GM13977 (cell line): ENCODE measurements around the gene PLA2G4D.
A peak's percentile ranks its signal among the peaks of the same experiment; 100 is the strongest.

Experiments used
- DNase-seq: peaks from one replicate; pipeline ENCODE4 v3.0.0; 2012; ENCODE audit warnings: low spot score
- CTCF ChIP-seq: IDR thresholded peaks from 2 replicates; pipeline ENCODE4 v1.5.1; 2012; ENCODE audit warnings: mild to moderate bottlenecking, control low read depth; ENCODE audit not compliant: insufficient read depth; ENCODE audit errors: extremely low read depth, missing control alignments
- in situ Hi-C: fragments of 300-500 bp; cut with MboI; formaldehyde crosslinking; loops from one replicate; pipeline ENCODE4 v1.12.0; 2022; ENCODE audit warnings: low sequenced_read_pairs, low pct_unique_long_range_greater_than_20kb, mixed read lengths, inconsistent platforms; ENCODE audit not compliant: unreplicated experiment

PLA2G4D gene

GRCh38 chr15:42036112-42036905 is 58.1 kb downstream of the PLA2G4D start:
- in situ Hi-C loops: no loop called here
- DNase-seq: no peak
- no peak for TF ChIP-seq CTCF

GRCh38 chr15:42035435-42035761 is 59.0 kb downstream of the PLA2G4D start:
- TF ChIP-seq CTCF: no peak
- DNase-seq: peak; percentile 68
- in situ Hi-C loops: no loop called here

GRCh38 chr15:42034628-42035434 is 59.5 kb downstream of the PLA2G4D start:
- no peak for DNase-seq
- in situ Hi-C loops: no loop called here
- TF ChIP-seq CTCF: no peak

DNA sequence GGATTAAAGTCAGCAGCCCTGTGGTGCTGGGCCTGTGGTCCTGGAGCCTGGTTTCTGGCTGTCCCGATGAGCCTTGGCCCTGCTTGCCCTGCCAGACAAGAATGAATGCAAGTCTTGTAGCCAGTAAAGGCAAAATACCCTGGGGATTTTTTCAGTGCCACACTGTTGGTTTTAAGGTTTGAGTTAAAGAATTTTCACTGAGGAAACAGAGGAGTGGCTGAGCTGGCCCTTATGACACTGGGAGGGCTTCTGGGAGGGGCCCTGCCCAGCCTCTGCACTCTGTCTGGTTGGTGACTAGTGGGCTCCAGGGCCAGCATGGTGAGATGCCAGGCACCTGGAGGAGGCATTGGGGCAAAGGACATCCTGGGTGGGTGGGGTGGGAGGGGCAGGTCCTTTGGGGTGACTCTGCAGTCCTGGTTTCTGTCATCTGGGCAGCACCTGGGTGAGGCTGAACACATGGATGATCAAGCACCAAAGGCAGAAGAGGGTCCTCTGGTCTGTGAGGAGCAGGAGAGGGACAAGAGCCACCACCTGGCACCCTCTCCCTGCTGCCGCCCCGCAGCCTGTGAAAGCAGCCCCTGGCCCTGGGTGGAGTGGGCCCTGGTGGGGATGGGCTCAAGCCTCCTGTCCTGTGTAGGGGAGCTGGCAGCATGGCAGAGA is 61.0 kb downstream of the PLA2G4D start:
- DNase-seq: no peak
- in situ Hi-C loops: no loop called here
- TF ChIP-seq CTCF: no peak

GRCh38 chr15:42032376-42033213 is 61.8 kb downstream of the PLA2G4D start:
- no peak for DNase-seq
- TF ChIP-seq CTCF: no peak
- in situ Hi-C loops: no loop called here
